Activated gamma-delta T cell (primary cell): ENCODE measurements around the gene BBS5.

Experiments
- DNase-seq: peaks from one replicate; lab custom pipeline; 2025; lab: John Stamatoyannopoulos, UW

Gene BBS5

GRCh38 chr2:169546756-169547155, 67.5 kb downstream of the BBS5 start:
- no peak for DNase-seq
